Epithelial cell of proximal tubule (primary cell): ENCODE measurements around the gene NIPAL4. TPM values are rescaled to one million over a fixed set of nuclear protein-coding genes. Genes with fewer than 3 reads are reported as not detected.

Experiments used
- DNase-seq: peaks from one replicate; pipeline ENCODE4 v3.0.0-alpha.2; 2011; ENCODE audit warnings: low read depth
- H3K4me3 ChIP-seq: 2 replicates; pipeline ENCODE4 v1.5.1; 2011; ENCODE audit warnings: low read depth, mild to moderate bottlenecking, low read length
- CTCF ChIP-seq: conservative IDR thresholded peaks from 2 replicates; pipeline ENCODE4 v1.5.1; 2012; ENCODE audit warnings: low read depth, mild to moderate bottlenecking, low read length
- total RNA-seq: library from RNA; depleted of rRNA; stranded (reverse); fragments of >200 nt; gene quantifications from 2 replicates; pipeline ENCODE4 v1.2.3, GENCODE V29; 2015

The NIPAL4 gene
- total RNA-seq, 1 donor from 2014 or later, result 2.4 TPM

GRCh38 chr5:157513182-157513581, 53.2 kb downstream of the NIPAL4 start:
- DNase-seq, result no peak
- TF ChIP-seq CTCF, result no peak
- H3K4me3 ChIP-seq, result no peak overlapping the region

GRCh38 chr5:157514974-157515373, 55.0 kb downstream of the NIPAL4 start:
- TF ChIP-seq CTCF, result no peak
- DNase-seq, result no peak
- no peak overlapping the region for H3K4me3 ChIP-seq

- no peak for DNase-seq
- H3K4me3 ChIP-seq, result no peak overlapping the region
- no peak for TF ChIP-seq CTCF
Observed at GRCh38 chr5:157516006-157516405, 56.0 kb downstream of the NIPAL4 start.

GRCh38 chr5:157516626-157517325, 56.8 kb downstream of the NIPAL4 start:
- DNase-seq, result peak; percentile 52
- H3K4me3 ChIP-seq, result no peak overlapping the region
- TF ChIP-seq CTCF, result no peak

GRCh38 chr5:157518963-157519362, 59.0 kb downstream of the NIPAL4 start:
- no peak for DNase-seq
- H3K4me3 ChIP-seq, result no peak overlapping the region
- no peak for TF ChIP-seq CTCF

- no peak for DNase-seq
- no peak for TF ChIP-seq CTCF
- H3K4me3 ChIP-seq, result no peak overlapping the region
Observed at GRCh38 chr5:157519579-157520253, 59.7 kb downstream of the NIPAL4 start.
